Glutamatergic neuron (in vitro differentiated cells): Measurements from ENCODE around the gene GID8. TPM values are rescaled to one million over a fixed set of nuclear protein-coding genes. Genes with fewer than 3 reads are reported as not detected.

Experiments used
- DNase-seq: peaks from one replicate; pipeline ENCODE4 v3.0.0; 2022
- H3K27ac Mint-ChIP-seq: one replicate; pipeline ENCODE4 v1.8.0; 2020; ENCODE audit warnings: mild to moderate bottlenecking, mixed read lengths, inconsistent platforms; ENCODE audit not compliant: unreplicated experiment
- H3K27me3 Mint-ChIP-seq: one replicate; pipeline ENCODE4 v1.8.0; 2020; ENCODE audit warnings: mild to moderate bottlenecking, moderate library complexity, mixed read lengths, inconsistent platforms; ENCODE audit not compliant: unreplicated experiment
- H3K36me3 Mint-ChIP-seq: one replicate; pipeline ENCODE4 v1.8.0; 2020; ENCODE audit warnings: mild to moderate bottlenecking, mixed read lengths, inconsistent platforms; ENCODE audit not compliant: unreplicated experiment
- H3K4me1 Mint-ChIP-seq: one replicate; pipeline ENCODE4 v1.8.0; 2020; ENCODE audit warnings: mild to moderate bottlenecking, low read depth, mixed read lengths, inconsistent platforms; ENCODE audit not compliant: unreplicated experiment
- H3K4me3 Mint-ChIP-seq: one replicate; pipeline ENCODE4 v1.8.0; 2020; ENCODE audit warnings: mild to moderate bottlenecking, mixed read lengths, inconsistent platforms; ENCODE audit not compliant: unreplicated experiment
- H3K9me3 Mint-ChIP-seq: one replicate; pipeline ENCODE4 v1.8.0; 2020; ENCODE audit warnings: mild to moderate bottlenecking, moderate library complexity, mixed read lengths, inconsistent platforms; ENCODE audit not compliant: unreplicated experiment
- CTCF ChIP-seq: fragments of 200-600 bp; sonication (generic); IDR thresholded peaks from one replicate; pipeline ENCODE4 v1.5.0; 2021; ENCODE audit not compliant: partially characterized antibody, unreplicated experiment
- total RNA-seq: library from RNA; stranded (reverse); fragmentation: NEBNext Ultra II Directional; extraction: Animal tissue kit (Norgen Biotek cat#: 25700); gene quantifications from one replicate; pipeline ENCODE4 v1.2.1, GENCODE V29; 2021; ENCODE audit not compliant: unreplicated experiment

Gene GID8
- total RNA-seq, 1 donor from 2014 or later = 57.8 TPM

GRCh38 chr20:62991863-62992262 is 53.9 kb downstream of the GID8 start:
- peaks cover 34% of the 10 kb centered on the region for H3K4me1 Mint-ChIP-seq
- H3K36me3 Mint-ChIP-seq = no peaks in the 10 kb centered on the region
- no peak for DNase-seq
- H3K9me3 Mint-ChIP-seq = peaks cover 12% of the 10 kb centered on the region
- no peak overlapping the region for H3K27ac Mint-ChIP-seq
- H3K4me3 Mint-ChIP-seq = no peak overlapping the region
- peaks cover 6% of the 10 kb centered on the region for H3K27me3 Mint-ChIP-seq
- no peak for TF ChIP-seq CTCF

- H3K27me3 Mint-ChIP-seq = peaks cover 12% of the 10 kb centered on the region
- H3K4me1 Mint-ChIP-seq = peaks cover 44% of the 10 kb centered on the region
- no peaks in the 10 kb centered on the region for H3K36me3 Mint-ChIP-seq
- TF ChIP-seq CTCF = no peak
- peaks cover 16% of the 10 kb centered on the region for H3K9me3 Mint-ChIP-seq
- peak overlapping the region; percentile 49 for H3K4me3 Mint-ChIP-seq
- H3K27ac Mint-ChIP-seq = peak overlapping the region; percentile 76
- peak; percentile 13 for DNase-seq
Observed at GRCh38 chr20:62993856-62994494, 56.0 kb downstream of the GID8 start.

- no peaks in the 10 kb centered on the region for H3K36me3 Mint-ChIP-seq
- H3K9me3 Mint-ChIP-seq = peaks cover 16% of the 10 kb centered on the region
- peak; percentile 21 for DNase-seq
- H3K4me1 Mint-ChIP-seq = peaks cover 48% of the 10 kb centered on the region
- peak overlapping the region; percentile 52 for H3K4me3 Mint-ChIP-seq
- no peak for TF ChIP-seq CTCF
- peaks cover 12% of the 10 kb centered on the region for H3K27me3 Mint-ChIP-seq
- H3K27ac Mint-ChIP-seq = peak overlapping the region; percentile 75
Observed at GRCh38 chr20:62994869-62995281, 56.9 kb downstream of the GID8 start.

- peaks cover 12% of the 10 kb centered on the region for H3K27me3 Mint-ChIP-seq
- TF ChIP-seq CTCF = no peak
Observed at GRCh38 chr20:62995481-62995880, 57.5 kb downstream of the GID8 start.

GRCh38 chr20:62995898-62996595 is 58.1 kb downstream of the GID8 start:
- Mint-ChIP-seq H3K4me3 (peak overlapping the region; percentile 55), H3K27me3 (peaks cover 12% of the 10 kb centered on the region), H3K9me3 (peaks cover 16% of the 10 kb centered on the region), H3K27ac (peak overlapping the region; percentile 81), H3K4me1 (peaks cover 53% of the 10 kb centered on the region), H3K36me3 (peaks cover 10% of the 10 kb centered on the region)
- DNase-seq = peak; percentile 61
- no peak for TF ChIP-seq CTCF

More at GRCh38 chr20:62995481-62995880, 57.5 kb downstream of the GID8 start:
- H3K27ac Mint-ChIP-seq = peak overlapping the region; percentile 75
- H3K4me1 Mint-ChIP-seq = peaks cover 51% of the 10 kb centered on the region
- H3K4me3 Mint-ChIP-seq = no peak overlapping the region
- peaks cover 16% of the 10 kb centered on the region for H3K9me3 Mint-ChIP-seq
- no peak for DNase-seq
- H3K36me3 Mint-ChIP-seq = peaks cover 4% of the 10 kb centered on the region
